ENCODE results near the gene RBM12. TPM values are rescaled to one million over a fixed set of nuclear protein-coding genes. Genes with fewer than 3 reads are reported as not detected.

Gene RBM12
- total RNA-seq, 1 donor from 2014 or later, result 70.5 TPM

DNA sequence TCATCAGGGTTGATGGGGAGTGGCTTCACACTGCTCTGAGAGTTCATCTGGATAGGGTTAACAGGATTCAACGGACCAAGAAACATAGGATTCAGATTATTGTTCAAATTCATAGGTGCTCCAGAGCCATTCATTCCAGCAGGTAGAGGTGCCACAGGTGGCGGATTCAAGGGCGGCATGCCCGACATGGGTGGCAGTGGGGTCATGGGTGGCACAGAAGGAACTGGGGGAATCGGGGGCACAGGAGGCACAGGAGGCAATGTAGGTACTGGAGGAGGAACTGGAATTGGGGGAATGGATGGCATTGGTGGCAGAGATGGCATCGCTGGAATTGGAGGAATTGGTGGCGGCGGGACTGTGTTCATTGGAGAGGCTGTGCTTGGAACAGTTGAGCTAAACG is 10.3 kb downstream of the RBM12 start:
- H3K9me3 ChIP-seq, result no peaks in the 10 kb centered on the region
- intact Hi-C loops (cut with DNase I), result no loop called here
- peaks cover 57% of the 10 kb centered on the region for H3K4me1 ChIP-seq
- H3K36me3 ChIP-seq, result peaks cover 32% of the 10 kb centered on the region
- DNase-seq, result no peak
- no peak overlapping the region for H3K27ac ChIP-seq
- TF ChIP-seq, protein P1, sequence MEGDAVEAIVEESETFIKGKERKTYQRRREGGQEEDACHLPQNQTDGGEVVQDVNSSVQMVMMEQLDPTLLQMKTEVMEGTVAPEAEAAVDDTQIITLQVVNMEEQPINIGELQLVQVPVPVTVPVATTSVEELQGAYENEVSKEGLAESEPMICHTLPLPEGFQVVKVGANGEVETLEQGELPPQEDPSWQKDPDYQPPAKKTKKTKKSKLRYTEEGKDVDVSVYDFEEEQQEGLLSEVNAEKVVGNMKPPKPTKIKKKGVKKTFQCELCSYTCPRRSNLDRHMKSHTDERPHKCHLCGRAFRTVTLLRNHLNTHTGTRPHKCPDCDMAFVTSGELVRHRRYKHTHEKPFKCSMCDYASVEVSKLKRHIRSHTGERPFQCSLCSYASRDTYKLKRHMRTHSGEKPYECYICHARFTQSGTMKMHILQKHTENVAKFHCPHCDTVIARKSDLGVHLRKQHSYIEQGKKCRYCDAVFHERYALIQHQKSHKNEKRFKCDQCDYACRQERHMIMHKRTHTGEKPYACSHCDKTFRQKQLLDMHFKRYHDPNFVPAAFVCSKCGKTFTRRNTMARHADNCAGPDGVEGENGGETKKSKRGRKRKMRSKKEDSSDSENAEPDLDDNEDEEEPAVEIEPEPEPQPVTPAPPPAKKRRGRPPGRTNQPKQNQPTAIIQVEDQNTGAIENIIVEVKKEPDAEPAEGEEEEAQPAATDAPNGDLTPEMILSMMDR (IDR thresholded peaks at IDR 0.05), result no peak
- no peak for ATAC-seq
- H3K27me3 ChIP-seq (ENCODE audit: low read depth), result no peaks in the 10 kb centered on the region
- no peak overlapping the region for H3K4me3 ChIP-seq

DNA sequence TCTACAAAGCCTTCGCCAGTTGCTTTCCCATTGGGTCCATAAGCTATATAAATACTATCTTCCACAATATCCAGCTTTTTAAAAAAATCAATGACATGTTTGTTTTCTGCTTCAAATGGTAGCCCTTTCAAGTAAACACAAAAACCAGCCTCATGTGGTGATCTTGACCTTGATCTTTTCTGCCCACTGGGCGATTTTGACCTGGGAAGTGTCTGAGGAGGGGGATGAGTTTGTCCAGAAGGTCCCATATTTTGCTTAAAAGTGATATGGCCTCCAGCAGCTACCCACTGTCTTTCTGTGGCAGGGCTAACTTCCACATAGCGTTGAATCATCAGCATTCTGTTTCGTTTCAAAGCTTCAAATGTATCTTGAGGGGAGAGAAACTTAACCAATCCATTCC is 10.8 kb downstream of the RBM12 start:
- Histone ChIP-seq H3K27me3 (ENCODE audit: low read depth) (no peaks in the 10 kb centered on the region), H3K36me3 (peaks cover 32% of the 10 kb centered on the region), H3K4me3 (no peak overlapping the region), H3K27ac (no peak overlapping the region), H3K4me1 (peaks cover 57% of the 10 kb centered on the region), H3K9me3 (no peaks in the 10 kb centered on the region)
- ATAC-seq (no peak), DNase-seq (no peak)
- TF ChIP-seq, protein P1 (IDR thresholded peaks at IDR 0.05), result no peak
- intact Hi-C loops (cut with DNase I), result no loop called here

DNA sequence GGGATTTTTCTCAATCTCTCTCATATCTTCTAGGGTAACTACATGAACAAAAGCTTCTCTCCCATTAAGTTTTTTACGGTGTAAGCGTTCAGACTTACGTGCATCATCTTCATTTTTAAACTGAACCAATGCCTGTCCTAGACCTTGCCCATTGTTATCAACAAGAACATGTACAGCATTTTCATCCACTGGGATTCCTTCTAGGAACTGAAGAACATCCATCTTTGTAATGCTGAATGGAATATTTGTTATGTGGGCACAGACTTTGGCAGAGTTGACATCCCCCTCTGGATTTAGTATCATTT is 11.3 kb downstream of the RBM12 start:
- Histone ChIP-seq H3K27ac (no peak overlapping the region), H3K36me3 (peaks cover 32% of the 10 kb centered on the region), H3K4me1 (peaks cover 57% of the 10 kb centered on the region), H3K9me3 (no peaks in the 10 kb centered on the region), H3K4me3 (no peak overlapping the region), H3K27me3 (ENCODE audit: low read depth) (no peaks in the 10 kb centered on the region)
- DNase-seq (no peak), ATAC-seq (no peak)
- TF ChIP-seq, protein P1 (IDR thresholded peaks at IDR 0.05), result no peak
- intact Hi-C loops (cut with DNase I), result no loop called here

DNA sequence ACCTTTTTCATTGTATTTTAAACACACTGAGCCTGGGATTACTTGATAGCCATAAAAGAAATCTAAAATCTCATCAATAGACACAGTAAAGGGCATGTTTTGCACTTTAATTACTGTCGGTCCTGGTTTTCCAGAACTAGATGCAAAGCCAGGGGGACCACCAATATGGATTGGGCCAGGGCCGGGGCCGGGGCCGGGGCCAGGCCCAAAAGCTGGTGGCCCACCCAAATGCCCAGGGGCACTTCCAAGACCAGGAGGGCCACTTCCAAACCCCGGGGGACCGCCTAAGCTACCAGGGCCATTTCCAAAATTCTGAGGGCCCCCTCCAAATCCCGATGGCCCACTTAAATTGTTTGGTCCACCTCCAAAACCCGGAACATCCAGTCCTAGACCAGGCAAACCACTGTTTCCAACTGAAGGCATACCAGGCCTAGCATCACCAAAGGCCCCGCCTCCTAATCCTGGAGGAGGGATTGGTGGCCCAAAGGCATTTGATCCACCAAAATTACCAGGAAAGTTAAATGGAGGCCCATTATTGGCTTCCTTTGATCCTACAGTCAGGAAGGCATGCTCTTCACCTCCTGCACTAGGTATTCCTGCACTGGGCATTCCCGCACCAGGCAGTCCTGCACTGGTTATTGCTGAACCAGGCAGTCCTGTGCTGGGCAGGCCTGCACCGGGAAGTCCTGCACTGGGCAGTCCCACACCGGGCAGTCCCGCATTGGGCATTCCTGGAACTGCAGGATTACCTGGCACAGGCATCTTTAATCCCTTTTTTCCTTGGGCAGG is 11.9 kb downstream of the RBM12 start:
- Histone ChIP-seq H3K4me3 (no peak overlapping the region), H3K27ac (no peak overlapping the region), H3K36me3 (peaks cover 32% of the 10 kb centered on the region), H3K9me3 (no peaks in the 10 kb centered on the region), H3K27me3 (ENCODE audit: low read depth) (no peaks in the 10 kb centered on the region), H3K4me1 (peaks cover 54% of the 10 kb centered on the region)
- TF ChIP-seq, protein P1 (IDR thresholded peaks at IDR 0.05), result no peak
- ATAC-seq (no peak), DNase-seq (no peak)
- intact Hi-C loops (cut with DNase I), result no loop called here

DNA sequence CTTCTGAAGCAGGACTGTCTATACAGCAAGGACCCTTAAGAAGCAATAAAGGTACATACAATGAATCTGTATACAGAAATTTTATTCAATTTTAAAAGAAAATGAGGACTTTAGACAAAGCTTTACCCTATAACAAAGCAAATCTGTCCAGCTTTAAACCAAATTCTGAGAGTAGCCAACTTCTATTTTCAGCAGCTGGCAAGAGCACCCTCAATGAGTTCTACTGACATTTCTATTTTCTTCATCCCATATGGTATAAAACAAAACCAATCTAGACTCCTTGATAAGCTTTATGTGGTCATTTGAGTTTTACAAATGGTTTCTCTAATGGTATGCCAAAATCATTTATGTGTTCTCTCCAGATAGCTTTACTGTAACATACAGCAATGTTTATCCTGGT is 12.7 kb downstream of the RBM12 start:
- H3K9me3 ChIP-seq, result no peaks in the 10 kb centered on the region
- no peak overlapping the region for H3K4me3 ChIP-seq
- H3K27me3 ChIP-seq (ENCODE audit: low read depth), result no peaks in the 10 kb centered on the region
- no peak overlapping the region for H3K27ac ChIP-seq
- ATAC-seq (no peak), DNase-seq (no peak)
- intact Hi-C loops (cut with DNase I), result no loop called here
- H3K36me3 ChIP-seq, result peaks cover 32% of the 10 kb centered on the region
- TF ChIP-seq, protein P1 (IDR thresholded peaks at IDR 0.05), result no peak
- H3K4me1 ChIP-seq, result peaks cover 45% of the 10 kb centered on the region

Measured in lower lobe of right lung (tissue), 2 donors.